Stimulated activated CD8-positive, alpha-beta memory T cell treated with anti-CD3 and anti-CD28 coated beads, Interleukin-15, amount 100 ng/mL, for 24 hours (primary cell): ENCODE measurements around the gene MAP1S.
"Not testable (repeated sequence)": the region's sequence is repeated elsewhere in the genome, so short reads cannot be mapped to it uniquely, and the experiment has no call there.

Experiments used
- DNase-seq: peaks from one replicate; pipeline ENCODE4 v3.0.0-alpha.2; 2020; ENCODE audit warnings: low read depth

The MAP1S gene

GRCh38 chr19:17765069-17765618, 45.9 kb downstream of the MAP1S start:
- DNase-seq: no peak

- no peak for DNase-seq
These were observed 47.4 kb downstream of the MAP1S start for GRCh38 chr19:17766543-17767131.

GRCh38 chr19:17767559-17767958, 48.3 kb downstream of the MAP1S start:
- no peak for DNase-seq

GRCh38 chr19:17770613-17771012, 51.3 kb downstream of the MAP1S start:
- DNase-seq: no peak

GRCh38 chr19:17772172-17772571, 52.9 kb downstream of the MAP1S start:
- DNase-seq: no peak

- no peak for DNase-seq
These were observed 56.1 kb downstream of the MAP1S start for GRCh38 chr19:17775245-17775927.

GRCh38 chr19:17775991-17776803, 56.9 kb downstream of the MAP1S start:
- no peak for DNase-seq

GRCh38 chr19:17777840-17778239, 58.6 kb downstream of the MAP1S start:
- DNase-seq: not testable (repeated sequence)

- peak; percentile 27 for DNase-seq
These were observed 59.1 kb downstream of the MAP1S start for GRCh38 chr19:17778251-17778967.

- DNase-seq: no peak
These were observed 60.0 kb downstream of the MAP1S start for GRCh38 chr19:17778968-17779929.

- DNase-seq: no peak
These were observed 61.5 kb downstream of the MAP1S start for GRCh38 chr19:17780781-17781180.

GRCh38 chr19:17783721-17784120, 64.4 kb downstream of the MAP1S start:
- not testable (repeated sequence) for DNase-seq
